ENCODE data around the gene ALDH2.
"Not testable (repeated sequence)": the region's sequence is repeated elsewhere in the genome, so short reads cannot be mapped to it uniquely, and the experiment has no call there.

ALDH2 gene

GRCh38 chr12:111766608-111767361 is at the start of gene ALDH2:
ALDH2 (plus strand) TSS chr12:111766933; CDS start chr12:111766983, 50 bp downstream.
- peak; percentile 28 to 74 for DNase-seq

DNA sequence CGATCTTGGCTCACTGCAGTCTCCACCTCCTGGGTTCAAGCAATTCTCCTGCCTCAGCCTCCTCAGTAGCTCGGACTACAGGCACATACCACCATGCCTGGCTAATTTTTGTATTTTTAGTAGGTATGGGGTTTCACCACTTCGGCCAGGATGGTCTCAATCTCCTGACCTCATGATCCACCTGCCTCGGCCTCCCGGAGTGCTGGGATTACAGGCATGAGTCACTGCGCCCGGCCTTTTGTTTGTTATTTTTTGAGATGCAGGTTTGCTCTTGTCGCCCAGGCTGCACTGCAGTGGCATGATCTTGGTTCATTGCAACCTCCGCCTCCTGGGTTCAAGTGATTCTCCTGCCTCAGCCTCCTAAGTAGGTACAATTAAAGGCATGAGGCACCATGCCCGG is 47.4 kb upstream of the ALDH2 start:
- DNase-seq, result not testable (repeated sequence)

DNA sequence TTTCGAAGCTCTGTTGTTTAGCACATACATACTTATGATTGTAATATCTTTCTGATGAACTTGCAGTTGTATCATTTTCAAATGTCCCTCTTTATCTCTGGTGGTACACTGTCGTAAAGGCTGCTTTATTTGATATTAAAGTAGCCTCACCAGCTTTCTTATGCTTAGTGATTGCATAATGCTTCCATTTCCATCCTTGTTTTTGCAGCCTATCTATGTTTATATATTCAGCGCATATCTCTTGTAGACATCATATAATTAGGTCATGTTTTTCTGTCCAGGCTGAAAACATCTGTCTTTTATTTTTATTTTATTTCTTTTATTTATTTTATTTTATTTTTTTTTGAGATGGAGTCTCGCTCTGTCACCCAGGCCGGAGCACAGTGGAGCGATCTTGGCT is 46.3 kb upstream of the ALDH2 start:
- no peak for DNase-seq

DNA sequence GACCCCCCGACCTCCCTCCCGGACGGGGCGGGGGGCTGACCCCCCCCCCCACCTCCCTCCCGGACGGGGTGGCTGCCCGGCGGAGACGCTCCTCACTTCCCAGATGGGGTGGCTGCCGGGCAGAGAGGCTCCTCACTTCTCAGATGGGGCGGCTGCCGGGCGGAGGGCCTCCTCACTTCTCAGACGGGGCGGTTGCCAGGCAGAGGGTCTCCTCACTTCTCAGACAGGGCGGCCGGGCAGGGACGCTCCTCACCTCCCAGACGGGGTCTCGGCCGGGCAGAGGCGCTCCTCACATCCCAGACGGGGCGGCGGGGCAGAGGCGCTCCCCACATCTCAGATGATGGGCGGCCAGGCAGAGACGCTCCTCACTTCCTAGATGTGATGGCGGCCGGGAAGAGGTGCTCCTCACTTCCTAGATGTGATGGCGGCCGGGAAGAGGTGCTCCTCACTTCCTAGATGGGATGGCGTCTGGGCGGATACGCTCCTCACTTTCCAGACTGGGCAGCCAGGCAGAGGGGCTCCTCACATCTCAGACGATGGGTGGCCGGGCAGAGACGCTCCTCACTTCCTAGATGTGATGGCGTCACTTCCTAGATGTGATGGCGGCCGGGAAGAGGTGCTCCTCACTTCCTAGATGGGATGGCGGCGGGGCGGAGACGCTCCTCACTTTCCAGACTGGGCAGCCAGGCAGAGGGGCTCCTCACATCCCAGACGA is 42.9 kb upstream of the ALDH2 start:
- not testable (repeated sequence) for DNase-seq

GRCh38 chr12:111728795-111729194 is 37.9 kb upstream of the ALDH2 start:
- no peak for DNase-seq

DNA sequence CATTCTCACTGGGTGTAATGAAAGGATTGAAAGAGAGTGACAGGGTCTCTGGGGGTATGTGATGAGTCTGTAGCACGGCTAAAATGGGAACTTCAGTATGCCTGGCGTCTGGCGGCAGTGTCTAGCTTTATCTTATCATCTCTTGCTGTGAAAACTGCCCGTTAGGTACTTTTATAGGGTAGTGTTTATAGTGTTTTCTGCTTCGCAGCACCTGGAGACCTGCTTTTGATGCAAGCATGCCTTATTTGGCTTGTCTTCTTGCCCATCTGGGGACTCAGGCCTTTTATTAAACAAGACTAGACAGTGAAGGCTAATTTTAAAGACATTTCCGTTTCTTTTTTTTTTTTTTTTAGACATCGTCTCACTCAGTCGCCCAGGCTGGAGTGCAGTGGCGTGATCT is 36.3 kb upstream of the ALDH2 start:
- DNase-seq, result no peak

DNA sequence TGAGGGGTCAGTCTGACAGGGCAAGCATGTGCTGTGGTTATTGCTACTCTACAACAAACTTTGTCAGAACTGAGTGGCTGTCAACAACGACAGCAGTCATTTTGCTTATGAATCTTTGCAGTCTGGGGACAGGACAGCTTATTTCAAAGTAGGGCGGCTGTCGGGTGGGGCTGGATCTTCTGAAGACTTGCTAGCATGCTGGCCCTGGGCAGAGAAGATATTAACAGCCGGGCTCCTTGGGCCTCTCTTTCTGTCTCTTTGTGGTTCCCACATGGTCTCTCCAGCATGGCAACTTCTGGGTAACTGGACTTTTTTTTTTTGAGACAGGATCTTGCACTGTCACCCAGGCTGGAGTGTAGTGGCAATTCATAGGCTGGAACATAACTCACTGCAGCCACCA is 33.9 kb upstream of the ALDH2 start:
- no peak for DNase-seq

GRCh38 chr12:111733340-111733915 is 33.3 kb upstream of the ALDH2 start:
- no peak for DNase-seq

DNA sequence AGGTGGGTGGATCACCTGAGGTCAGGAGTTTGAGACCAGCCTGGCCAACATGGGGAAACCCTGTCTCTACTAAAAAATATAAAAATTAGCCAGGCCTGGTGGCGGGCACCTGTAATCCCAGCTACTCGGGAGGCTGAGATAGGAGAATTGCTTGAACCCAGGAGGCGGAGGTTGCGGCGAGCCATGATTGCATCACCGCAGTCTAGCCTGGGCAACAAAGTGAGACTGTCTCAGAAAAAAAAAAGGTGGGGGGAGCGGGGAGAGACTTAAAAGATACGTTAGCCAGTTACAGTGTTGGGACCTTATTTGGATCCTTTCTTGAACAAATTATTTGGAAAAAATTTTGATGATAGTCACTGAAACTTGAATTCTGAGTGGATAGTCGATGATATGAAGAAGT is 27.2 kb upstream of the ALDH2 start:
- not testable (repeated sequence) for DNase-seq

DNA sequence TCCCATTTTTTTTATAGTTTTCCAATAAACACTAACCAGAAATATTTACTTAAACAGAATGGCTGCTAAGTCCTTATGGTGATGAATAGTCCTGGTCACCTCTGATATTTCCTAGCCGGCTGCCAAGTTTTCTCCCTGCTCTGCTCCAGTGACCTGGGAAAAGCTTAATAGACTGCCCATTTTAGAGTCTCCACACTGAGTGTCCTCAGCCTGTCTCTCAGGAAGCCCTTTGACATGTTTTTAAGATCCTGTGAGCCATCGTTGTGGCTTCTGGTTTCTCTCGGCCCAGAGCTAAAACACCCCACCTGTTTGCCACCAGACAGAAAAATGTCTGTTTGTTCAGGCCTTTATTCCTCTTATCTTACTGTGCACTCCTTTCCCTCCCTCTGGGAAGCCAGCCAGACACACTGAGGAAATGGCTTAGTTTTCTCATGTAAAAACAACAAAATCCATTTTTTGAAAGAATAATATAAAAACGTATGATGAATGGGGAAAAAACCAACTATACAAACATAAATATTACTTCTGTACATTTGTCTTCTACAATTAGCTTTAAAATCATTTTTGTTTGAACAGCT is 25.4 kb upstream of the ALDH2 start:
- no peak for DNase-seq

DNA sequence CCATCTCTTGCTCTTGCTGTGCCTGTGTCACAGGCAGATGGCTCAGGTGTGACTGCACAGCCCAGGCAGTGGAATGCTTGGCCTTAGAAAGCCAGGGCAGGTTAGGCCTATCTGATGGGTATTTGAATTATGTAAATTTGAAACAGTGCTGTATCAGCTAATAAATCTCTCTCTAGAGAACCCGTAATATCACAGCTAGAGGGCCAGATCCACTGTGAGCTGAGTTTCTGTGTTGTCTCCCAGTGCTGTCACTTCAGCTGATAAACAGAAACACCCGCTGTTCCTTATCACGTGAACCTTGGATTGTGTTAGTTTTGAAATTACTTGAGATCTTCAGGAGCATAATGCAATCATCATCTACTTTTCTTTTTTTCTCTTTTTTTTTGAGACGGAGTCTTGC is 21.5 kb upstream of the ALDH2 start:
- DNase-seq, result no peak

DNA sequence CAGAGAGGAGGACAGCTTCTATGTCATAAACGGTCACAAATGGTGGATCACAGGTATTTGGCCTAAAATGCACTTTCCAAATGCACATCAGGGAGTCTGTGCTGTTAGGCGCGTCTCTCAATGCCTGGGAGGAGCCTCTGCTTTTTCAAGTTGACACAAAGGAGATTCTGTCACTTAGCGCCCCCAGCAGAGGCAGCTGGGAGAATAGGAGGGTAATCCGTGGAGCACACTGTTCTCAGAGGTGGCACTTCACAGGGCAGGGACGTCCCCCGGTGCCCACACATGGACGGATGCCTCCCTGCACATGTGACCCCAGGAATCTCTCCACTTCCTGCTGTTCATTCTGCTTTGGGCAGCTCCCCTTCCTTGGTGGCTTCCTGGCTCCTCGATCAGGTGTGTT is 19.4 kb upstream of the ALDH2 start:
- DNase-seq, result no peak

- DNase-seq, result no peak
Measured at GRCh38 chr12:111748151-111748672, 18.5 kb upstream of the ALDH2 start.

- DNase-seq, result no peak
Measured at GRCh38 chr12:111748867-111749266, 17.9 kb upstream of the ALDH2 start.

DNA sequence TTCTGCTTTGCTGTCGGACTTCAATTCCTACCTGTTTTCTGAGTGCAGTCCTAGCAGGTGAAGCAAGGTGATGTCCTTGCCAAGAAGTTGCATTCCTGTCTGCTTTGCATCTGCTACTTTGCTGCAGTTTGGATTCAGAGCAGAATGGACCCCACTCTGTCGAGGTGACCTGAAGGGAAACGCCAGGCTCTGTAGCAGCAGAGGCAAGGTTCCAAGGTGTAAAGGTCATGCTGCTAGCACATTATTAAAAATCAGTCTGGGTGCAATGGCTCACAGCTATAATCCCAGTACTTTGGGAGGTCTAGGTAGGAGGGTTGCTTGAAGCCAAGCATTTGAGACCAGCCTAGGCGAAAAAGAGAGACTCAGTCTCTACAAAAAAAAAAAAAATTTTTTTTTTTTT is 17.3 kb upstream of the ALDH2 start:
- no peak for DNase-seq

- DNase-seq, result peak in 1 of 2 experiments; percentile 32
Measured at GRCh38 chr12:111753144-111753881, 13.4 kb upstream of the ALDH2 start.

- no peak for DNase-seq
Measured at GRCh38 chr12:111754671-111755070, 12.1 kb upstream of the ALDH2 start.

DNA sequence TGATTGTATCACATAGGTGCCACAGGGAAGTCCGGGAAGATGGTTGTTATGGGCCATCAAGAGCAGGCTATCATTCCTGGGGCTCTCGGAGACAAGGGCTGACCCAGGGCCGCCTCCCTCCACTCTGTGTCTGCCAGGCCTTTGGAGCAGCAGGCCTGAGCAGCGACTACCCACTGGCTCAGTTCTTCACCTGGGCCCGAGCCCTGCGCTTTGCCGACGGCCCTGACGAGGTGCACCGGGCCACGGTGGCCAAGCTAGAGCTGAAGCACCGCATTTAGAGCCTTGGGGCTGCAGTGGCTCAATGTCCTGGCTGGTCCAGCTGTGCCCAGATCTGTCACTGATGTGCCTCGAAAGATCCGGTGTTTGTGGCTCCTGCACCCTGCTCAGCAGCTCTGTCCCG is 10.5 kb upstream of the ALDH2 start:
- no peak for DNase-seq

- DNase-seq, result no peak
Measured at GRCh38 chr12:111756681-111757080, 10.1 kb upstream of the ALDH2 start.

GRCh38 chr12:111757361-111758119 is 9.2 kb upstream of the ALDH2 start:
- no peak for DNase-seq

GRCh38 chr12:111758120-111758561 is 8.6 kb upstream of the ALDH2 start:
- DNase-seq, result no peak

GRCh38 chr12:111759271-111759670 is 7.5 kb upstream of the ALDH2 start:
- DNase-seq, result no peak

All from NCI-H524 (cell line).